Natural killer cell treated with Interleukin-12 subunit alpha and Interleukin-12 subunit beta and Interleukin-15 and Interleukin-18, amount 100 ng/mL, for 72 hours (primary cell): Measurements from ENCODE around the gene ANG. TPM values are rescaled to one million over a fixed set of nuclear protein-coding genes. Genes with fewer than 3 reads are reported as not detected.
"Not testable (repeated sequence)": the region's sequence is repeated elsewhere in the genome, so short reads cannot be mapped to it uniquely, and the experiment has no call there.

Source experiments
- ATAC-seq, 2 donors: fragments of 150-1000 bp; cut with Tn5 transposase in 1 of 2; sonication (Bioruptor Pico), chemical (Tn5 transposase) in 1 of 2; 2 replicates each; pipeline ENCODE4 v1.10.0; 2021
- DNase-seq: peaks from one replicate; pipeline ENCODE4 v3.0.0; 2022; ENCODE audit warnings: low spot score
- H3K27ac Mint-ChIP-seq, 2 donors: 1 replicate in 1 of 2; 2 replicates in 1 of 2; pipeline ENCODE4 v1.8.0; 2022; ENCODE audit warnings: mixed read lengths in 2 of 2, mild to moderate bottlenecking in 1 of 2, moderate library complexity in 1 of 2
- H3K27me3 Mint-ChIP-seq, 2 donors: 1 replicate in 1 of 2; 2 replicates in 1 of 2; pipeline ENCODE4 v1.8.0; 2022; ENCODE audit warnings: mixed read lengths in 2 of 2
- H3K36me3 Mint-ChIP-seq: one replicate; pipeline ENCODE4 v1.8.0; 2022; ENCODE audit warnings: mixed read lengths
- H3K4me1 Mint-ChIP-seq, 2 donors: 1 replicate in 1 of 2; 2 replicates in 1 of 2; pipeline ENCODE4 v1.8.0; 2022; ENCODE audit warnings: low read depth in 2 of 2, mixed read lengths in 2 of 2, mild to moderate bottlenecking in 1 of 2
- H3K4me3 Mint-ChIP-seq: one replicate; pipeline ENCODE4 v1.8.0; 2022; ENCODE audit warnings: mixed read lengths
- H3K9me3 Mint-ChIP-seq: 2 replicates; pipeline ENCODE4 v1.8.0; 2022; ENCODE audit warnings: mixed read lengths
- total RNA-seq, 2 donors: library from RNA; stranded (reverse); gene quantifications; one replicate each; pipeline ENCODE4 v1.2.3, GENCODE V29; 2022

ANG gene
- total RNA-seq, 2 donors from 2014 or later, result 0.78 to 1.6 TPM

GRCh38 chr14:20697273-20698017, 8.9 kb downstream of the ANG start:
- peak; percentile 54 to 76 for ATAC-seq
- Mint-ChIP-seq H3K4me3 (no peak overlapping the region), H3K9me3 (no peaks in the 10 kb centered on the region), H3K27ac (no peak overlapping the region), H3K27me3 (peaks cover 0 to 6% of the 10 kb centered on the region in 2 donors), H3K4me1 (peaks cover 5 to 6% of the 10 kb centered on the region in 2 donors), H3K36me3 (no peaks in the 10 kb centered on the region)
- peak; percentile 71 for DNase-seq

- Mint-ChIP-seq H3K27me3 (peaks cover 0 to 6% of the 10 kb centered on the region in 2 donors), H3K36me3 (no peaks in the 10 kb centered on the region), H3K4me3 (no peak overlapping the region), H3K9me3 (no peaks in the 10 kb centered on the region), H3K27ac (no peak overlapping the region), H3K4me1 (peaks cover 5 to 6% of the 10 kb centered on the region in 2 donors)
- DNase-seq (no peak), ATAC-seq (no peak)
Measured at GRCh38 chr14:20698018-20698329, 9.4 kb downstream of the ANG start.

- H3K36me3 Mint-ChIP-seq, result no peaks in the 10 kb centered on the region
Measured at GRCh38 chr14:20698934-20699333, 10.4 kb downstream of the ANG start.

GRCh38 chr14:20699931-20700330, 11.4 kb downstream of the ANG start:
- Mint-ChIP-seq H3K27ac (no peak overlapping the region), H3K9me3 (no peaks in the 10 kb centered on the region), H3K4me1 (peaks cover 5 to 6% of the 10 kb centered on the region in 2 donors), H3K36me3 (no peaks in the 10 kb centered on the region), H3K4me3 (no peak overlapping the region), H3K27me3 (peaks cover 0 to 6% of the 10 kb centered on the region in 2 donors)
- ATAC-seq (no peak), DNase-seq (no peak)

More at GRCh38 chr14:20698934-20699333, 10.4 kb downstream of the ANG start:
- peaks cover 5 to 6% of the 10 kb centered on the region in 2 donors for H3K4me1 Mint-ChIP-seq
- no peak for ATAC-seq
- no peak overlapping the region for H3K4me3 Mint-ChIP-seq
- H3K27me3 Mint-ChIP-seq, result peaks cover 0 to 6% of the 10 kb centered on the region in 2 donors
- H3K9me3 Mint-ChIP-seq, result no peaks in the 10 kb centered on the region
- H3K27ac Mint-ChIP-seq, result no peak overlapping the region
- DNase-seq, result no peak

GRCh38 chr14:20700965-20701364, 12.4 kb downstream of the ANG start:
- H3K27ac Mint-ChIP-seq, H3K4me1 Mint-ChIP-seq, H3K36me3 Mint-ChIP-seq, H3K9me3 Mint-ChIP-seq, H3K4me3 Mint-ChIP-seq, DNase-seq, H3K27me3 Mint-ChIP-seq, ATAC-seq: not testable (repeated sequence)

- DNase-seq, result no peak
- Mint-ChIP-seq H3K27me3 (no peaks in the 10 kb centered on the region), H3K4me3 (no peak overlapping the region), H3K36me3 (no peaks in the 10 kb centered on the region), H3K27ac (no peak overlapping the region), H3K4me1 (no peaks in the 10 kb centered on the region), H3K9me3 (no peaks in the 10 kb centered on the region)
- ATAC-seq, result no peak
Measured at GRCh38 chr14:20706657-20707355, 18.2 kb downstream of the ANG start.

GRCh38 chr14:20707622-20708021, 19.1 kb downstream of the ANG start:
- ATAC-seq (no peak), DNase-seq (no peak)
- no peaks in the 10 kb centered on the region for H3K27me3 Mint-ChIP-seq
- H3K27ac Mint-ChIP-seq, result no peak overlapping the region
- no peak overlapping the region for H3K4me3 Mint-ChIP-seq
- H3K36me3 Mint-ChIP-seq, result no peaks in the 10 kb centered on the region
- H3K9me3 Mint-ChIP-seq, result no peaks in the 10 kb centered on the region
- H3K4me1 Mint-ChIP-seq, result no peaks in the 10 kb centered on the region

- H3K4me3 Mint-ChIP-seq, result no peak overlapping the region
- no peak for ATAC-seq
- H3K36me3 Mint-ChIP-seq, result no peaks in the 10 kb centered on the region
- H3K27ac Mint-ChIP-seq, result no peak overlapping the region
- H3K4me1 Mint-ChIP-seq, result no peaks in the 10 kb centered on the region
- H3K9me3 Mint-ChIP-seq, result no peaks in the 10 kb centered on the region
- no peak for DNase-seq
- peaks cover 8 to 9% of the 10 kb centered on the region in 2 donors for H3K27me3 Mint-ChIP-seq
Measured at GRCh38 chr14:20711261-20711660, 22.7 kb downstream of the ANG start.

- DNase-seq, result no peak
- H3K9me3 Mint-ChIP-seq, result no peaks in the 10 kb centered on the region
- no peaks in the 10 kb centered on the region for H3K4me1 Mint-ChIP-seq
- H3K36me3 Mint-ChIP-seq, result no peaks in the 10 kb centered on the region
- H3K4me3 Mint-ChIP-seq, result no peak overlapping the region
- no peak for ATAC-seq
- H3K27ac Mint-ChIP-seq, result no peak overlapping the region
- peaks cover 10 to 11% of the 10 kb centered on the region in 2 donors for H3K27me3 Mint-ChIP-seq
Measured at GRCh38 chr14:20711685-20712084, 23.1 kb downstream of the ANG start.

- no peak for DNase-seq
- Mint-ChIP-seq H3K9me3 (no peaks in the 10 kb centered on the region), H3K4me3 (no peak overlapping the region), H3K27ac (no peak overlapping the region), H3K4me1 (no peaks in the 10 kb centered on the region), H3K27me3 (peaks cover 17 to 23% of the 10 kb centered on the region in 2 donors), H3K36me3 (no peaks in the 10 kb centered on the region)
- ATAC-seq, result no peak
Measured at GRCh38 chr14:20712904-20713303, 24.3 kb downstream of the ANG start.

- ATAC-seq, result no peak
- no peaks in the 10 kb centered on the region for H3K36me3 Mint-ChIP-seq
- DNase-seq, result no peak
- H3K27me3 Mint-ChIP-seq, result peaks cover 17 to 25% of the 10 kb centered on the region in 2 donors
- H3K27ac Mint-ChIP-seq, result no peak overlapping the region
- H3K4me3 Mint-ChIP-seq, result no peak overlapping the region
- H3K4me1 Mint-ChIP-seq, result no peaks in the 10 kb centered on the region
- no peaks in the 10 kb centered on the region for H3K9me3 Mint-ChIP-seq
Measured at GRCh38 chr14:20714593-20715250, 26.2 kb downstream of the ANG start.

- Mint-ChIP-seq H3K4me3 (no peak overlapping the region), H3K36me3 (no peaks in the 10 kb centered on the region), H3K27ac (no peak overlapping the region), H3K9me3 (no peaks in the 10 kb centered on the region), H3K27me3 (peaks cover 35 to 57% of the 10 kb centered on the region in 2 donors), H3K4me1 (no peaks in the 10 kb centered on the region)
- no peak for ATAC-seq
- DNase-seq, result no peak
Measured at GRCh38 chr14:20719777-20720176, 31.2 kb downstream of the ANG start.

GRCh38 chr14:20720741-20721140, 32.2 kb downstream of the ANG start:
- no peak overlapping the region for H3K4me3 Mint-ChIP-seq

GRCh38 chr14:20722016-20722415, 33.5 kb downstream of the ANG start:
- no peak for DNase-seq
- Mint-ChIP-seq H3K27me3 (peaks cover 41 to 55% of the 10 kb centered on the region in 2 donors), H3K4me3 (no peak overlapping the region), H3K27ac (no peak overlapping the region), H3K9me3 (no peaks in the 10 kb centered on the region), H3K36me3 (no peaks in the 10 kb centered on the region), H3K4me1 (no peaks in the 10 kb centered on the region)
- no peak for ATAC-seq

More at GRCh38 chr14:20720741-20721140, 32.2 kb downstream of the ANG start:
- no peaks in the 10 kb centered on the region for H3K9me3 Mint-ChIP-seq
- no peak overlapping the region for H3K27ac Mint-ChIP-seq
- ATAC-seq (no peak), DNase-seq (no peak)
- peaks cover 37 to 51% of the 10 kb centered on the region in 2 donors for H3K27me3 Mint-ChIP-seq
- no peaks in the 10 kb centered on the region for H3K36me3 Mint-ChIP-seq
- H3K4me1 Mint-ChIP-seq, result no peaks in the 10 kb centered on the region
